Fibroblast of upper back skin (primary cell): ENCODE measurements around the gene SLC44A1.
A peak's percentile ranks its signal among the peaks of the same experiment; 100 is the strongest.

ENCODE experiments used
- DNase-seq: peaks from one replicate; pipeline ENCODE4 v3.0.0-alpha.2; 2013

The SLC44A1 gene

DNA sequence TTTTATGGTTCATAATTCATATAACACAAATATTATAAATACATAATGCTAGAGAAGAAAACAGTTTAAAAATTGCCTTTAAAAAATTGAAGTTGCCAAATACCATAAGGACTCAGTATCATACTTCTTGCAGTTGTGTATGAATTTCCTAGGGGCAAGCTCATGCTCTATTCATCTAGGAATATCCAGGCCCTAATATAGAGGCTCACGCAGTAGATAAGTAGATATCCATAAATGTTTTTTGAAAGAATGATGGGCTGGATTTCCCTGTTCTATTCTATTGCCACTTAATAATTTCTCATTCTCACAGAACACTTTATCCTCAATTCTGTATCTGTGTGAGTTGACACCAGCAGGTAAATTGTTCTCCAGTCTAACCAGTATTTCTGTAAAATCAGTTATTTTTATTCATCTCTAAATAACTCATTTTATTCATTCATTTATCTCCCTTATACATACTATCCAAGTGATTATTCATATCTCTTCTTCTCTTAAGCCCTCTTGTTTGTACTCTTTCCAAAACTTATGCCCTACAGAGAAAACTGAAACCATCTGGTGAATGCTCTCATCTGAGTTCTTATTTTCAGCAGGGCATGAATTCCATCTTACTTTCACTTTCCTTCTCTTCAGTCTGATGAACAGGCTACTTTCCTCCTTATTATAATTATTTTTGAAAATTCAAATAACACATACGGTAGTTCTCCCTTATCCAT is 97.1 kb downstream of the SLC44A1 start:
- peak; percentile 36 for DNase-seq

DNA sequence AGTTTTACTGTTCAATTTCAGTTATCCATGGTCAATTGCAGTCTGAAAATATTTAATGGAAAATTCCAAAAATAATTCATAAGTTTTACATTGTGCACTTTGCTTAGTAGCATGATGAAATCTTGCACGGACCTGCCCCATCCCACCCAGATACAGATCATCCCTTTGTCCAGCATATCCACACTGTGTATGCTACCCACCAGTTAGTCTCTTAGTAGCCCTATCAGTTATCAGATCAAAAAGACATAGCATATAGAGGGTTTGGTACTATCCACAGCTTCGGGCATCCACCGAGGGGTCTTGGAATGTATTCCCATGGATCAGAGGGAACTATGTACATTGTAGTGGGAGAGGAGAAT is 97.7 kb downstream of the SLC44A1 start:
- DNase-seq, result no peak

DNA sequence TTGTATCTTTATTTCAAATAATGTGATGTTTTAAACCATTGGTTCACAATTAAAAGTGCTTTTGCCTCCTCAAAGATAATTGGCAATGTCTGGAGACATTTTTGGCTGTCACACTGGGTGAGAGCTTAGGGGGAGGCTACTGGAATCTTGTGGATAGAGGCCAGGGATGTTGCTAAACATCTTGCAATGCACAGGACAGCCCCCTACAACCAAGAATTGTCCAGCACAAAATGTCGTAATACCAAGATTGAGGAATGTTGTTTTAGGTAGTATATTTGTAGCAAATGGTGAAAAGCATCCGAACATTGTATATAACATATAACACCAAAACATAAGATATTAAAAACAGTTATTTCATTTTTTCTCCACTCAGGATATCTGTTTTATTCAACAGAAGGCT is 99.8 kb downstream of the SLC44A1 start:
- peak; percentile 32 for DNase-seq

- DNase-seq, result no peak
Observed at GRCh38 chr9:105345626-105346025, 101.2 kb downstream of the SLC44A1 start.

DNA sequence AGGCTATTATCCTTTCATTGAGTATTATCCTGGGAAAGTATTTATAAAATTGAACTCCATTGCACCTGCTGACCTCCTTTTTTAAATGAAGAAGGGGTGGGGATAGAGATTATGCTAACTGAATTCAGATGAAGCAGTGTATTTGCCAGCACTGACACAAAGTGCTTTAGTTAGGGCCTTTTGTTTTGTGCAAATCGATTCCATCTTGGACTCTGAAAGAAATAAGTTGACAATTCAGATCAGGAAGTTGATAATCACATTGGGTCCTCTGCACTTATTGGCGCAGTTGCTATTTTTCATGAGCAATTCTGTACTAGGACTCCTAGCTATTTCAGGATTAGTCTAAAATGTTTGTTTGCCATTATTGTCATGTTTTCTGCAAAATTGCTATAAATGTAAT is 101.8 kb downstream of the SLC44A1 start:
- DNase-seq, result no peak

DNA sequence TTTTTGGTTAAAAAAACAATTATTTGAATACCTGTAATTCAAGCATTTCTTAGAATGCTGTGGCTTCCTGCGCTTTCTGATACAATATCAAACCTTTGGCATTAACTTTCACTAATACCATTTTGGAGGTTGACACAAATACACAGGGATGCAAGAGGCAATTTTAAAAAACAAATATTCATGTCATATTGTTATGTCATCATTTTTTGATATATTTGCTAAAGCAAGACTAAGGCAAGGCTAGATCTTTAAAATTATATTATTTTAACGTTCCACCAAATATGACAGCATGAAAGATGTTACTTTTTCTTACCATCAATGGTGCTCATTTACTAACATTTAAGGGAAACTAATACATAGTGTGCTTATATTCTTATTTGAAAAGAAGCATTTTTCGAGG is 110.0 kb downstream of the SLC44A1 start:
- no peak for DNase-seq

DNA sequence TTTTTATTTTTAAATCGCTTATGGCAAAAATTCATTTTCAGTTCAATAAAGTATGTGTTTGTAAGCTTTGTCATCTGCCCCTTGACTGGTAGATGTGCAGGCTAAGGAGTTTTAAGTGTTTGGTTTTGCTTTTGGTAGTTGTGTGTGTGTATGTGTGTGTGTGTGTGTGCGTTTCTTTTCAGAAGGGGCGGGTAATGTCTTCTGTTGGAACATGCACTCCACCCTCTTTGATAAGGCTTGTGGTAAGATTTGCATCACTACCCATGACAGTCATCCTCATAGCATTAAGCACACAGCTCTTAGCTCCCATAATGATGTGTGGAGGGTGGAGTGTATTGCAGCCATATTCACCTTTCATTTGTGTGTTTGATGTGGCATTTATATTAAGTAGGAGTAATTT is 111.3 kb downstream of the SLC44A1 start:
- DNase-seq, result no peak

DNA sequence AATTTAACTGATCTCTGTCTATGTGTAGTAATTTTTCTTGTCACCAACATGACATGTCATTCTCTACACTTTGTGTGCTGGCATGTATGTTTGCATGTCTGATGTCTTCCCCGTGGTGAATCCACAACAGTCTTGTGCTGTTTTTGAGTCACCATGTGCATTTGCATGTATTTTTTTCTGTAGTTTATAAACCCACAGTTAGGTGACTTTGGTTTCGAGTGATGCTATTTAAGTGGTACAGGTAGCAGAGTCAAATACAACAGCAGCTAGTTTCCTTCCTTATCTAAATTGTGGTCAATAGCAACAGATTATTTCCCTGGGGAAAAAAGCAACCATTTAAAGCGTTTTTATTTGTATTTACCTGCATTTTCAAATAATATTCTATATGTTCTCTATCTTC is 113.5 kb downstream of the SLC44A1 start:
- DNase-seq, result no peak

DNA sequence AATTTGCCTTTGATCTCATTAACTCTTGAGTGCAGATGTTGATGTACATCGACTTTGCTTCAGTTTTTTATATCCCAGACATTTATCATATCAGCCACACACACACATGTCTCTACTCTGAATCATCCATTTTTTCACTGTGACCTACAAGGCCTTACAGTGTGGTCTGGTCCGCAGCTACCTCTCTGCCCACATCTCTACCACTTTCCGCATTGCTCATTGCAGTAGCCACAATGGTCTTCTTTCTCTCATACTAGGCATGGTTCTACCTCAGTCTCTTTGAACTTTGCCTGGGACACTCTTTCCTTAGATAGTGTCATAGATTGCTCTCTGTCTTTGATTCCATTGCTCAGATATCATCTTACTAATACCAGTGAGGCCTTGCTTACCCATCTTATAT is 115.4 kb downstream of the SLC44A1 start:
- peak; percentile 59 for DNase-seq

DNA sequence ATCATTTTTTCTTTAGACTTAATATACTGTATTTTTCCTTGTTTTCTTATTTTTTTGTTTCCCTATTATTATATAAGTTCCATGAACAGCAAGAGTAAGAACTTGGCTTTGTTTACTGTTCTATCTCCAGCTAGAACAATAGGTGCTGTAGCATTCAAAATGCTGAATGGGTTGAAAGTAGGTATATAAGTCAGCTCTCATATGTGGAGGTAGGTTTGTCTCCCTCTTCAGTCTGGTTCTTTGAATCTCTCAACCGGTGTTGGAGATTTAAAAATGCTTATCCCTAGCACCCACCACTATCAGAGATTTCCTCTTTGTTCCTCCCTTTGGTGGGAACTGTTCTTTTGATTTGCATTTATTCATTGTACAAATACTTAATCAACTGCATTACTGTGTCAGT is 115.9 kb downstream of the SLC44A1 start:
- no peak for DNase-seq

- no peak for DNase-seq
Observed at GRCh38 chr9:105361873-105362272, 117.4 kb downstream of the SLC44A1 start.

DNA sequence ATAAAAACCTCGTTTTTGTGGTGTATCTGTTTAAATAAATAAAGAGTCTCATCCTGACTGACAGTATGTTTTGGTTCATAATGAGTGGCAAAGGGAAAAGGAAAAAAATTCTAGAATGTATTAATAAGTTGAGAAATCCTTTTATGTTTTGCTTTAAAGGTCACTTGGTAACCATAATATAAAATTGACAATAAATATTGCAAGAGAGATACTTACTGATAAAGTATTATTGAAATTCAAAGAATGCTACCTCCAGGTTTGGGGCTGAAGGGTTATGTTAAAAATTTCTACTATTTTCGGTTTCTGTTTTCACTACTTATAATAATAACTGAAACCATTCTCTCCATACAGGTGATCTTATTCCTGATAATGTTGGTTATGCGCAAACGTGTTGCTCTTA is 118.0 kb downstream of the SLC44A1 start:
- DNase-seq, result no peak

DNA sequence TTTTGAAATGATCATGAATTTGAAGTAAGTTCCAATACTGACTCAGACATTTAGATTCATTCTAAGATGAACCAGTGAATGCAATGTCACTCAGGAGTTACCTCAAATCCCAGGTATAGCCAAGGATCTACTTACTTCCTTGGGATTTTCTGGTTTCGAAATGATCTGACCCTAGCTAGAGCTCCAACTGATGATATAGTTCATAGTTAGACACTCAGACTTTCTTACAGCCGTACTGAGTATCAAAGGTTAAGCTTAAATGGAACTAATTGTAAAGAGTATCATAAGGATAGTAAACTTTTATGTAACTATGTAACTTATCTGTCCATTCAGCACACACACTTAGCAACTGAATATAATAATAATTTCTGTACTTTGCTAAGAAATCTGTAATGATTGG is 119.4 kb downstream of the SLC44A1 start:
- no peak for DNase-seq

- DNase-seq, result no peak
Observed at GRCh38 chr9:105369911-105370310, 125.5 kb downstream of the SLC44A1 start.

DNA sequence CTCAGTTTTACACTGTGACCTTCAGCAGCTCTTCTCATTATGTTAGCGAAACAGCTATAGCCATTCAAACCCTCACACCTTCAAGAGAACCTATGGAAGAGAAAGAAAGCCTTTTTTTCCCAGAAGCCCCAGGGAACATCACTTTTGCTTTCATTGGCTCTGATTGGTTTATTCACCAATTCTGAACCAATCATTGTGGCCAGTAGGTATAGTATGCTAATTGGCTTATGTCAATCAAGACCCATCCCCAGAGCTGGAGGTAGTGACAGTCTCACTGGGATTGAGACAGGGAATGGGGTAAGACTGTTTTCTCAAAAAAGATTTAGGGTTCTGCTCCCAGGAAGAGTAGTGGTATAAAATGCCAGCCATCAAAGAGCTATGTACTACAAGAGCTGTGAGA is 129.3 kb downstream of the SLC44A1 start:
- DNase-seq, result no peak

- DNase-seq, result no peak
Observed at GRCh38 chr9:105375323-105375722, 130.9 kb downstream of the SLC44A1 start.

- no peak for DNase-seq
Observed at GRCh38 chr9:105376893-105377292, 132.4 kb downstream of the SLC44A1 start.

DNA sequence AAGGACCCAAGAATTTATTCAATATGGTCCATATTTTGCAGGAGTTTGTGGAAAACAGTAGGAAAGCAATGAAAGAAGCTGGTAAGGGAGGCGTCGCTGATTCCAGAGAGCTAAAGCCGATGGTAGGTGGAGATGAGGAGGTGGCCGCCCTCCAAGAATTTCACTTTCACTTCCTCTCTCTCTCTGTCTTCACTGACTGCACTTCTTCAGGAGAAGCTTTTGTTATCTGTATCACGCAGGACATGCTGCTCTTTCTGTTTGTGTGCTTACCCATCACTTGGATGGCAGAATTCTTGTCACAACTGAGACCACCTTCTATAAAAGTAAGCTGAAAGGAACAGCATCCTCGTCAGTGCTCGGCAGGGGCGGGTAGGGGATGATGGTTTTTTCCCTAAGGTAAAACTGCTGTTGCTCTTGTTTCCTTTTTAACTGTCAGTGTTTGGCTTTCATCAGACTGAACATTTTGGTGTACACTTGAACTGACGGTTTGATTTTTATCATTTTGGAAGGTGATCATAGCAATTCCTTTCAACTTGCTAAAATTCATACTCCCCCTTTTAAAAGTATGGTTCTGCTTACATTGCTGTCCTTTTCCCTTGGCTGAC is 141.0 kb downstream of the SLC44A1 start:
- DNase-seq, result no peak

- DNase-seq, result no peak
Observed at GRCh38 chr9:105389796-105390195, 145.3 kb downstream of the SLC44A1 start.

DNA sequence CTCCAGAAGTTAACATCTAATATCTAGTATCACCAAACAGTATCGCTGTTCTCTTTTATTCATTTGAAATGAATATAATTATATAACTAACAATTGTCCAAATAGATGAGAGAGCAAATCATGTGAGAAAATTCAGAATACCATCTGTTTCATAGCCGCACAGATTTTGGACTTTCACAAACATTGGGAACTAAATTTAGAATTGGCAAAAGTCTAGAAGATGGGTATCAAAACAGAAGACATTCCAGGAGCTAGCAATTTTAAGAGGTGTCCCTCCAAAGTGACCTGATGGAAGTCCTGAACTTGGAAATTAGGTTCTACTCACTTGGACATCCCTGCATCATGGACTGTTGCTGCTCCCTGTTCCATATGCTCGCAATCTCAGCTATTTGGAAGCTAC is 146.4 kb downstream of the SLC44A1 start:
- no peak for DNase-seq

- no peak for DNase-seq
Observed at GRCh38 chr9:105391288-105391687, 146.8 kb downstream of the SLC44A1 start.

GRCh38 chr9:105392531-105392930 is 148.1 kb downstream of the SLC44A1 start:
- no peak for DNase-seq

DNA sequence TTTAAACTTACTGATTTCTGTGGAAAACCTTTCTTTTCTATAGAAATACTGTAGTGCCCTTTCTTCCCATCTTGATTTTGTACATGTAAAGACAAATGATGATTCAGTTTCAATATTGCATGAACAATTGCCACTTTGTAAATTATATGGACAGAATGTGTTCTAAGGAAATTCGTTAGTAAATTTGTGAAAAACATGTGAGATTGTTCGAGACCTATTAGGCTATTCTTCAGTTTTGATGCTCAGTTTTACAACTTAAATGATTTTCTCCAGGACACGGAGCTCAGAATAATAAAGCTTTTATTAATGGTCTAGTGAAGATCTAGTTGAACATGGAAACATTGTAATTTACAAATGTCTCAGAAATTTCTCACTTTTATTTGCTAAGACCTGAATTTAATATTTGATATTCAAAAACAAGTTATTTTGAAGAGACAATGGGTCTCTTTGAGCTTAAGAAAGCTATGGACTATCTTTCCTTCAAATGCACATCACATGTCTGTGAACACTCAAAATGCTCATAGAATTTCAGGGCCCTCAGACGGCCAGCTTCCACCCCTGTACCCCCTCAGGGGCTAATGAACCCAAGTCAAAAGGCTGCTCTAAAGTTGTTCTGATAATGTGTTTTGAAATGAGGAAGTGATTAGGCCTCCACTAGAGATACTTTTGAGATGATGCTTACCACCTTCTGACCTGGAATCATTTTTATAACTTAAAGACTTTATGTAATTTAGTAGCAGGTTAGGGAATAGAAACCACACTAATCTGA is 149.3 kb downstream of the SLC44A1 start:
- DNase-seq, result no peak

DNA sequence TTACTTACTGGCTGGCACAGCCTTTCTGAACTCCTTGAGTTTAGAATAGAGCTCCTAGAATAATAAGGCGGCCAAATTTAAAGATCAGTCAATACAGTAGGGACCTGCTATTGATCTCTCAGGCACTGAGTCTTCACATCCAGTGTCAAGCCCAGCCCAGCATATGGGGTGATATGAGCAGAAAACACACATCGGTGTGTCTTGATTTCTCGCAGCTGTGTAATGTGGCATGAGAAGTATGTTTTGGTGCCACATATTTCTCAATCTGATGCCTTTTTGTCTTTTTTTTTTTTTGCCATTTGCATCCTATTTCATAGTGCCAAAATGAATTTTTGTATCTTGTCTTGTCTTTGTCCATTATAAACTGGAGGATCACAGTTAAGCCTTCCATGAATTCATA is 152.0 kb downstream of the SLC44A1 start:
- DNase-seq, result no peak
